Peyer's patch (tissue), 4 donors: Measurements from ENCODE around the gene ABLIM1. TPM values are rescaled to one million over a fixed set of nuclear protein-coding genes. Genes with fewer than 3 reads are reported as not detected.

Experiments
- DNase-seq, 3 donors: peaks; one replicate each; pipeline ENCODE4 v3.0.0-alpha.2; 2017 to 2019
- H3K27ac ChIP-seq, 4 donors: fragments of 200-600 bp; sonication (generic); one replicate each; pipeline ENCODE4 v1.5.1; 2016 to 2019
- H3K27me3 ChIP-seq, 2 donors: fragments of 200-600 bp; sonication (generic); one replicate each; pipeline ENCODE4 v1.5.1; 2019
- H3K36me3 ChIP-seq, 3 donors: fragments of 200-600 bp; sonication (generic); one replicate each; pipeline ENCODE4 v1.5.1; 2016 to 2019
- H3K4me1 ChIP-seq, 4 donors: fragments of 200-600 bp; sonication (generic); one replicate each; pipeline ENCODE4 v1.5.1; 2016 to 2019
- H3K4me3 ChIP-seq, 4 donors: fragments of 200-600 bp; sonication (generic); 1 replicate in 3 of 4; 2 replicates in 1 of 4; pipeline ENCODE4 v1.5.1; 2016 to 2019; ENCODE audit warnings: mild to moderate bottlenecking in 1 of 4
- H3K9me3 ChIP-seq, 4 donors: fragments of 200-600 bp; sonication (generic); one replicate each; pipeline ENCODE4 v1.5.1; 2016 to 2019; ENCODE audit warnings: mild to moderate bottlenecking in 1 of 4
- POLR2A ChIP-seq, 2 donors: fragments of 450-650 bp; IDR thresholded peaks; one replicate each; pipeline ENCODE4 v1.5.1; 2017; ENCODE audit warnings: antibody characterized with exemption in 2 of 2, mild to moderate bottlenecking in 2 of 2, moderate library complexity in 2 of 2
- total RNA-seq, 4 donors: library from RNA; depleted of rRNA; stranded (reverse); fragments of >200 nt; gene quantifications; one replicate each; pipeline ENCODE4 v1.1.0, GENCODE V29; 2016
- TF ChIP-seq, protein P1 (sequence below), 6 experiments: fragments of 450-650 bp in 4 of 6; fragments of 200-600 bp in 2 of 6; sonication (generic) in 1 of 6; IDR thresholded peaks; one replicate each; pipeline ENCODE4 v1.5.1; 2017 to 2019; ENCODE audit warnings: antibody characterized with exemption in 6 of 6, mild to moderate bottlenecking in 3 of 6, moderate library complexity in 1 of 6

The ABLIM1 gene
- total RNA-seq, 4 donors from 2014 or later: 91.6 to 145 (median 121) TPM

DNA sequence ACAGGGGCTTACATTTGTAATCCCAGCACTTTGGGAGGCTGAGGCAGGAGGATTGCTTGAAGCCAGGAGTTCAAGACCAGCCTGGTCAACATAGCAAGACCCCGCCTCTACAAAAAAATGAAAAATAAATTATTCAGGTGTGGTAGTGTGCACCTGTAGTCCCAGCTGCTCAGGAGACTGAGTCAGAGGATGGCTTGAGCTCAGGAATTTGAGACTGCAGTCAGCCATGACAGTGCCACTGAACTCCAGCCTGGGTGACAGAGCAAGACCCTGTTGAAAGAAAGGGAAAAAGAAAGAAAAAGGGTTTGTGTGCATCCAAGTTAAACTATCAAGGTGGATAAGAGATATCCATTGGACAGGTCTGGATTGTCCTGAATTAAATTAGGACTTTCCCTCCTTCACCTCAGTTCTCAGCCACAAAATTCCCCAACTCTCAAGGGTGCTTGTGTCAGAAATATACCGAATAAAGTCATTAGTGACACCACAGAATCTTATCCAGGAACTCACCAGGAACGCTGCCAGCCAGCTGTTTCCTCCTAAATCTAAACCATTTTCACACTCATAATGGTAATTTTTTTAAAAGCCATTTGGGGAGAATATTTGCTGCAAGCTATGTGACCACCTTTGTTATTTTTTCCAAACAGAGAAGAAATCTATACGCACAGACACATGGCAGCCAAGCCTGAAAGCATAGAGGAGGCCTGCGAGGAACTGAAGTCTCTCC lies 265.8 kb downstream of the ABLIM1 start:
- no peak for DNase-seq
- peaks cover 0 to 3% (median 0%) of the 10 kb centered on the region in 4 donors for H3K4me1 ChIP-seq
- no peak overlapping the region for H3K27ac ChIP-seq
- no peaks in the 10 kb centered on the region for H3K9me3 ChIP-seq
- H3K36me3 ChIP-seq: no peaks in the 10 kb centered on the region
- TF ChIP-seq POLR2A (IDR thresholded peaks at IDR 0.05): no peak
- TF ChIP-seq, protein P1, sequence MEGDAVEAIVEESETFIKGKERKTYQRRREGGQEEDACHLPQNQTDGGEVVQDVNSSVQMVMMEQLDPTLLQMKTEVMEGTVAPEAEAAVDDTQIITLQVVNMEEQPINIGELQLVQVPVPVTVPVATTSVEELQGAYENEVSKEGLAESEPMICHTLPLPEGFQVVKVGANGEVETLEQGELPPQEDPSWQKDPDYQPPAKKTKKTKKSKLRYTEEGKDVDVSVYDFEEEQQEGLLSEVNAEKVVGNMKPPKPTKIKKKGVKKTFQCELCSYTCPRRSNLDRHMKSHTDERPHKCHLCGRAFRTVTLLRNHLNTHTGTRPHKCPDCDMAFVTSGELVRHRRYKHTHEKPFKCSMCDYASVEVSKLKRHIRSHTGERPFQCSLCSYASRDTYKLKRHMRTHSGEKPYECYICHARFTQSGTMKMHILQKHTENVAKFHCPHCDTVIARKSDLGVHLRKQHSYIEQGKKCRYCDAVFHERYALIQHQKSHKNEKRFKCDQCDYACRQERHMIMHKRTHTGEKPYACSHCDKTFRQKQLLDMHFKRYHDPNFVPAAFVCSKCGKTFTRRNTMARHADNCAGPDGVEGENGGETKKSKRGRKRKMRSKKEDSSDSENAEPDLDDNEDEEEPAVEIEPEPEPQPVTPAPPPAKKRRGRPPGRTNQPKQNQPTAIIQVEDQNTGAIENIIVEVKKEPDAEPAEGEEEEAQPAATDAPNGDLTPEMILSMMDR (IDR thresholded peaks at IDR 0.05): no peak
- no peaks in the 10 kb centered on the region for H3K27me3 ChIP-seq
- H3K4me3 ChIP-seq: no peak overlapping the region

DNA sequence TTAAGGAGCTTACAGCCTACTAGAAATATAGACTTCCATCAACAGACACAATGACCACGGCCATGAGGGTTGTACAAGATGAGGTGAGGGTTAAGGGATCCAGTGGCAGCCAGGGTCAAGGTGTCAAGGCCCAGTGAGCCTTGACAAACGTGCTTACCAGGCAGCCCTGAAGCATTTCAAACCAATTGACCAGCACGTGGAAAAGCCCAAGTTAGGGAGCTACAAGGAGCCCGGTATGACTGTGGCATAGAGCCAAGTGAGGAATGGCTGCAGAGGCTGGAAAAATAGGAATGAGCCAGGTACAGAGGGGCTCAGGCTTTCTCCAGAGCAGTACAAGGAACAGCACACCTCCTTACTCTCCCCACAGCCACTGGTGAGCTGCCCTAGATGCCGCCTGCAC lies 266.5 kb downstream of the ABLIM1 start:
- no peak for TF ChIP-seq POLR2A (IDR thresholded peaks at IDR 0.05)
- TF ChIP-seq, protein P1 (IDR thresholded peaks at IDR 0.05): no peak
- no peaks in the 10 kb centered on the region for H3K9me3 ChIP-seq
- H3K36me3 ChIP-seq: no peaks in the 10 kb centered on the region
- no peaks in the 10 kb centered on the region for H3K27me3 ChIP-seq
- H3K4me3 ChIP-seq: no peak overlapping the region
- H3K4me1 ChIP-seq: no peaks in the 10 kb centered on the region
- DNase-seq: no peak
- H3K27ac ChIP-seq: no peak overlapping the region

DNA sequence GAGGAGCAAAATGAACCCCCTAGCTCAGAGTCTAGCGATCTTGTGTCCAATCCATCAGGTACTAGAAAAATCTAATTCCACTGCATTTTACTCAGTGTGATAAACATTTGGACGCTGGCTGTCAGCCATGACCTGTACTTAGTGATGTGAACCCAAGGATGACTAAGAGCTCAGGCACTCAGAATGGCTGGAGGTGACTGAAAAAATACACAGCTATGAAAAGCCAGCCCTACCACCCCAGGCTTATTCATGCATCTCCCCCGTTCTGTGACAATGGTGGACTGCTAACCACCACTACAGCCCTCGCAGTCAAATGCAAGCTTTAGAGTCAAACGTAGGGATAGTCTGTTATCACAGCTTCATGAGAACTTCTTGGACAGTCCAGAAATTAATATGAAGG lies 268.6 kb downstream of the ABLIM1 start:
- TF ChIP-seq, protein P1 (IDR thresholded peaks at IDR 0.05): no peak
- no peak overlapping the region for H3K4me3 ChIP-seq
- no peak overlapping the region for H3K27ac ChIP-seq
- no peaks in the 10 kb centered on the region for H3K9me3 ChIP-seq
- H3K36me3 ChIP-seq: no peaks in the 10 kb centered on the region
- no peaks in the 10 kb centered on the region for H3K4me1 ChIP-seq
- H3K27me3 ChIP-seq: no peaks in the 10 kb centered on the region
- no peak for DNase-seq

DNA sequence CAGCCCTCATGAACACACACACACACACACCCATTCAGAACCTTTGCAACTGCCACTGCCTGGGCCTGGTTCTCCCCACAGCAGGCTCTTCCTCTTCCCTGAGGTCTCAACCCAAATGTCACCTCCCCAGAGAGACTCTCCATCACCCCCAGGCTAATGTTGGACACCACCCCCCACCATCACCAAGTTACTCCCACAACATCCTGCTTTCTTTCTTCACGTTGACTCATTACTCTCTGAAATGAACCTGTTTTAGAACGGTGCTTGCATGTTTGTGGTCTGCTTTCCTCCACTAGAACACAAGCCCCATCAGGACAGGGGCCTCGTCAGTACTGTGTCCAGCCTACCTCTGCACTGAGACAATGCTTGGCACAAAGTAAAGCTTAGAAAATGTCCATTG lies 269.8 kb downstream of the ABLIM1 start:
- Histone ChIP-seq H3K4me3 (no peak overlapping the region), H3K4me1 (no peaks in the 10 kb centered on the region), H3K9me3 (no peaks in the 10 kb centered on the region), H3K36me3 (no peaks in the 10 kb centered on the region), H3K27me3 (no peaks in the 10 kb centered on the region), H3K27ac (no peak overlapping the region)
- TF ChIP-seq, protein P1 (IDR thresholded peaks at IDR 0.05): no peak
- no peak for TF ChIP-seq POLR2A (IDR thresholded peaks at IDR 0.05)
- no peak for DNase-seq

DNA sequence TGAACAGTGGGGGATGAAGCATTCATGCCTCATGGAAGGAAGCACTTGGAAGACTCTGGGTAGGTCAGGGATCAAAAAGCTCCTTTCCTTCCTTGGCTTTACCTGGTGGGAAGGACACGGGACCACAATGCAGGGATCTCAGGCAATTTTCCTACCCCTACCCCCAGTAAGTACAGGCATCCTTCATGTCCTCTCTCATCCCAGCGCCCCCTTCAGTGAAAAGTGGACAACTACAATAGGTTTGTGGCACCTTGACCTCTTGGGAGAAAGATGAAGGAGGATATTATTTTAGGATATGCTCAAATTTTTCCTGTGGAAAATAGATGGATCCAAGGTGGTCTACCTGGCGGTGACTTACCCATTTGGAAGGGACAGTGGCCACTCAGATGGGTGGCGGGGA lies 270.3 kb downstream of the ABLIM1 start:
- Histone ChIP-seq H3K4me1 (no peaks in the 10 kb centered on the region), H3K27ac (no peak overlapping the region), H3K9me3 (no peaks in the 10 kb centered on the region), H3K4me3 (no peak overlapping the region), H3K36me3 (no peaks in the 10 kb centered on the region), H3K27me3 (no peaks in the 10 kb centered on the region)
- TF ChIP-seq, protein P1 (IDR thresholded peaks at IDR 0.05): no peak
- TF ChIP-seq POLR2A (IDR thresholded peaks at IDR 0.05): no peak
- DNase-seq: no peak
